A172 (cell line): ENCODE data around the gene NANP. TPM values are rescaled to one million over a fixed set of nuclear protein-coding genes. Genes with fewer than 3 reads are reported as not detected.

Source experiments
- DNase-seq: peaks from one replicate; pipeline ENCODE4 v3.0.0-alpha.2; 2015; ENCODE audit warnings: low spot score
- total RNA-seq: library from RNA; depleted of rRNA; stranded (reverse); fragments of >200 nt; shearing (Covaris generic); gene quantifications from 2 replicates; pipeline ENCODE4 v1.2.3, GENCODE V29; 2014; rRNA removed

The NANP gene
- total RNA-seq, 1 experiment from 2014 or later: 14.7 TPM

GRCh38 chr20:25571817-25572216 lies 52.0 kb downstream of the NANP start:
- no peak for DNase-seq

- DNase-seq: no peak
These were observed 52.6 kb downstream of the NANP start for GRCh38 chr20:25571240-25571639.

GRCh38 chr20:25570148-25570530 lies 53.7 kb downstream of the NANP start:
- no peak for DNase-seq

GRCh38 chr20:25567286-25567685 lies 56.5 kb downstream of the NANP start:
- DNase-seq: no peak

- no peak for DNase-seq
These were observed 57.0 kb downstream of the NANP start for GRCh38 chr20:25566821-25567220.

- no peak for DNase-seq
These were observed 58.1 kb downstream of the NANP start for GRCh38 chr20:25565578-25566157.

- no peak for DNase-seq
These were observed 59.9 kb downstream of the NANP start for GRCh38 chr20:25563876-25564275.

GRCh38 chr20:25563362-25563761 lies 60.5 kb downstream of the NANP start:
- DNase-seq: no peak

Other genes starting within 250 kb of the NANP start
- 90.9 and 105 TPM in 2 replicates for gene ABHD12, start 233.2 kb downstream of the NANP start, total RNA-seq
- gene GINS1, start 216.3 kb downstream of the NANP start, total RNA-seq: 42.6 and 48.4 TPM in 2 replicates
- 9.1 and 9.4 TPM in 2 replicates for gene NINL, start 38.5 kb downstream of the NANP start, total RNA-seq
- 13.4 and 14.3 TPM in 2 replicates for gene ZNF337, start 72.8 kb upstream of the NANP start, total RNA-seq